ENCODE data around the gene WASF3. TPM values are rescaled to one million over a fixed set of nuclear protein-coding genes. Genes with fewer than 3 reads are reported as not detected.

The WASF3 gene
- total and polyA plus RNA-seq, 10 of the 15 experiments (the other 5 are each of a cell fraction or from before 2014, with no cell fraction given): under 0.01 to 0.10 (median 0.01) TPM; not detected in 7

DNA sequence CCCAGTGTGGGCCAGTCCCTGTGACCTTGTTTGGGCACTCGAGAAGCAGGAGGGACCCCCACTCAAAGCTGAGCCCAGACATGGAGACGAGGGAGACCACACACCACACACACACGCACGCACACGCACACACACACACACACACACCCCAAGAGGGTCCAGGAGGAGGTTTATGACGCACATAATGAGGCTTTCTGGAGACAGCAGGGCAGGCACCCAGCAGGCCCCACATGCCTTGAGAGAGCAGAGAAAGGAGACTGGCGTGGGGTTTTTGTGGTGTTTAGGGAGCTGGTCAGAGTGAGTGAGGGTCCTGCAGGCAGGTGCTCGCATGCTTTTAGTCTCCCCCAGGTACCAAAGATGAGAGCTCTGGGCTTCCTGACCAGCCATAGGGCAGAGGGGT is 160.7 kb downstream of the WASF3 start:
- no peak for ATAC-seq
- RAD21 ChIA-PET (ENCODE audit: unreplicated experiment): no interaction called here
- no peak for DNase-seq (ENCODE audit: low read depth, low spot score)
- Histone ChIP-seq H3K36me3 (ENCODE audit: control insufficient read depth in 2 of 2, insufficient read depth in 2 of 2, low read length in 1 of 2) (no peaks in the 10 kb centered on the region), H3K4me1 (ENCODE audit: control insufficient read depth, insufficient read depth, low read length) (peaks cover 7% of the 10 kb centered on the region), H3K27me3 (replicated peaks in 1 of 2; ENCODE audit: control insufficient read depth in 2 of 2, insufficient read depth in 2 of 2, low read length in 1 of 2) (no peaks in the 10 kb centered on the region), H3K79me2 (ENCODE audit: control insufficient read depth, insufficient read depth, low read length) (no peaks in the 10 kb centered on the region), H3K4me2 (ENCODE audit: control insufficient read depth, insufficient read depth) (no peak overlapping the region), H2AFZ (ENCODE audit: control insufficient read depth, low read depth, low read length) (no peak overlapping the region), H3K27ac (ENCODE audit: control insufficient read depth, insufficient read depth) (no peak overlapping the region), H3K4me3 (no peak overlapping the region), H3K9me3 (replicated peaks; ENCODE audit: control insufficient read depth, insufficient read depth, low read length) (no peaks in the 10 kb centered on the region), H4K20me1 (ENCODE audit: control insufficient read depth, insufficient read depth) (no peaks in the 10 kb centered on the region), H3K9ac (ENCODE audit: control insufficient read depth, insufficient read depth, low read length) (no peak overlapping the region)
- 31% methylated on average over 8 of the region's 8 CpGs for WGBS (ENCODE audit: insufficient coverage, insufficient replicate concordance, low lambda C conversion rate, missing lambda C conversion rate)
- TF ChIP-seq MEF2B (IDR thresholded peaks at IDR 0.05; ENCODE audit: partially characterized antibody, poor library complexity, severe bottlenecking) (no peak), BCL11A (IDR thresholded peaks at IDR 0.05; ENCODE audit: low read depth, low read length) (no peak), YY1 (IDR thresholded peaks at IDR 0.05; ENCODE audit: low read depth, low read length) (no peak), NFYA (IDR thresholded peaks at IDR 0.05; ENCODE audit: borderline replicate concordance, low read depth, low read length) (no peak), DPF2 (IDR thresholded peaks at IDR 0.05) (no peak), ZNF274 (IDR thresholded peaks at IDR 0.05; ENCODE audit: insufficient read depth, insufficient read length) (no peak)
- TF ChIP-seq, protein P1, sequence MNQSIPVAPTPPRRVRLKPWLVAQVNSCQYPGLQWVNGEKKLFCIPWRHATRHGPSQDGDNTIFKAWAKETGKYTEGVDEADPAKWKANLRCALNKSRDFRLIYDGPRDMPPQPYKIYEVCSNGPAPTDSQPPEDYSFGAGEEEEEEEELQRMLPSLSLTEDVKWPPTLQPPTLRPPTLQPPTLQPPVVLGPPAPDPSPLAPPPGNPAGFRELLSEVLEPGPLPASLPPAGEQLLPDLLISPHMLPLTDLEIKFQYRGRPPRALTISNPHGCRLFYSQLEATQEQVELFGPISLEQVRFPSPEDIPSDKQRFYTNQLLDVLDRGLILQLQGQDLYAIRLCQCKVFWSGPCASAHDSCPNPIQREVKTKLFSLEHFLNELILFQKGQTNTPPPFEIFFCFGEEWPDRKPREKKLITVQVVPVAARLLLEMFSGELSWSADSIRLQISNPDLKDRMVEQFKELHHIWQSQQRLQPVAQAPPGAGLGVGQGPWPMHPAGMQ (IDR thresholded peaks at IDR 0.05; ENCODE audit: borderline replicate concordance): no peak
- TF ChIP-seq, protein P2, sequence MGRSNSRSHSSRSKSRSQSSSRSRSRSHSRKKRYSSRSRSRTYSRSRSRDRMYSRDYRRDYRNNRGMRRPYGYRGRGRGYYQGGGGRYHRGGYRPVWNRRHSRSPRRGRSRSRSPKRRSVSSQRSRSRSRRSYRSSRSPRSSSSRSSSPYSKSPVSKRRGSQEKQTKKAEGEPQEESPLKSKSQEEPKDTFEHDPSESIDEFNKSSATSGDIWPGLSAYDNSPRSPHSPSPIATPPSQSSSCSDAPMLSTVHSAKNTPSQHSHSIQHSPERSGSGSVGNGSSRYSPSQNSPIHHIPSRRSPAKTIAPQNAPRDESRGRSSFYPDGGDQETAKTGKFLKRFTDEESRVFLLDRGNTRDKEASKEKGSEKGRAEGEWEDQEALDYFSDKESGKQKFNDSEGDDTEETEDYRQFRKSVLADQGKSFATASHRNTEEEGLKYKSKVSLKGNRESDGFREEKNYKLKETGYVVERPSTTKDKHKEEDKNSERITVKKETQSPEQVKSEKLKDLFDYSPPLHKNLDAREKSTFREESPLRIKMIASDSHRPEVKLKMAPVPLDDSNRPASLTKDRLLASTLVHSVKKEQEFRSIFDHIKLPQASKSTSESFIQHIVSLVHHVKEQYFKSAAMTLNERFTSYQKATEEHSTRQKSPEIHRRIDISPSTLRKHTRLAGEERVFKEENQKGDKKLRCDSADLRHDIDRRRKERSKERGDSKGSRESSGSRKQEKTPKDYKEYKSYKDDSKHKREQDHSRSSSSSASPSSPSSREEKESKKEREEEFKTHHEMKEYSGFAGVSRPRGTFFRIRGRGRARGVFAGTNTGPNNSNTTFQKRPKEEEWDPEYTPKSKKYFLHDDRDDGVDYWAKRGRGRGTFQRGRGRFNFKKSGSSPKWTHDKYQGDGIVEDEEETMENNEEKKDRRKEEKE (IDR thresholded peaks at IDR 0.05): no peak
- in situ Hi-C loops (cut with MboI): no loop called here
- FAIRE-seq: no peak
- POLR2A ChIA-PET: no interaction called here
- no TSS peak for BruUV-seq (replicated peaks)
- CTCF ChIA-PET: no interaction called here
- SMC1A ChIA-PET (ENCODE audit: uncharacterized antibody, unreplicated experiment): no interaction called here
- intact Hi-C loops (cut with micrococcal nuclease; ENCODE audit: unreplicated experiment): no loop called here
